Measurements from ENCODE around the gene DAB1.

DAB1 gene

GRCh38 chr1:56967355-56967754 lies 456.5 kb downstream of the DAB1 start:
- DNase-seq = no peak

- DNase-seq = no peak
These were observed 457.2 kb downstream of the DAB1 start for GRCh38 chr1:56966698-56966999.

- DNase-seq = no peak
These were observed 457.8 kb downstream of the DAB1 start, which contains the start of gene C8B for GRCh38 chr1:56965916-56966697. Gene C8B, minus strand, starts transcription at chr1:56966015. Its CDS starts 67 bp downstream, at chr1:56965948.

- no peak for DNase-seq
These were observed 458.7 kb downstream of the DAB1 start for GRCh38 chr1:56965191-56965590.

- no peak for DNase-seq
These were observed 459.4 kb downstream of the DAB1 start for GRCh38 chr1:56964349-56965017.

- no peak for DNase-seq
These were observed 460.2 kb downstream of the DAB1 start for GRCh38 chr1:56963667-56964066.

GRCh38 chr1:56961426-56961825 lies 462.4 kb downstream of the DAB1 start:
- no peak for DNase-seq

GRCh38 chr1:56958526-56958925 lies 465.3 kb downstream of the DAB1 start:
- no peak for DNase-seq

- DNase-seq = no peak
These were observed 465.9 kb downstream of the DAB1 start for GRCh38 chr1:56957931-56958330.

GRCh38 chr1:56954664-56955063 lies 469.2 kb downstream of the DAB1 start:
- DNase-seq = no peak

GRCh38 chr1:56953386-56953785 lies 470.5 kb downstream of the DAB1 start:
- no peak for DNase-seq

- no peak for DNase-seq
These were observed 471.4 kb downstream of the DAB1 start for GRCh38 chr1:56952501-56952900.

- DNase-seq = peak; percentile 12 to 37
These were observed 475.3 kb downstream of the DAB1 start for GRCh38 chr1:56948403-56949023.

Measured in AML-193 (cell line).